H1 (cell line): ENCODE data around the gene CDC45. TPM values are rescaled to one million over a fixed set of nuclear protein-coding genes. Genes with fewer than 3 reads are reported as not detected.

Experiments used
- RBBP5 ChIP-seq: IDR thresholded peaks from 2 replicates; pipeline ENCODE4 v1.7.1; 2012; ENCODE audit warnings: low read depth, mild to moderate bottlenecking, inconsistent platforms, low read length, moderate library complexity, borderline replicate concordance
- polyA plus RNA-seq, 7 experiments: library from polyadenylated mRNA; depleted of rRNA in 3 of 7; stranded (reverse) in 5 of 7; unstranded in 2 of 7; fragments of >200 nt in 5 of 7; fragments of 200-250 nt in 2 of 7; gene quantifications; 1 replicate in 5 of 7; 2 replicates in 1 of 7; 4 replicates in 1 of 7; pipeline versions ENCODE4 v1.2.1 to v1.2.3, GENCODE V29; 2011 to 2013; ENCODE audit warnings: missing spikeins in 2 of 7, mixed read lengths in 2 of 7
- total RNA-seq: library from RNA; stranded (reverse); fragmentation: NEBNext Ultra II Directional; extraction: Animal tissue kit (Norgen Biotek cat#: 25700); gene quantifications from 2 replicates; pipeline ENCODE4 v1.2.1, GENCODE V29; 2021
- TF ChIP-seq, protein P1 (sequence below): IDR thresholded peaks from 2 replicates; pipeline ENCODE4 v1.6.1; 2011; ENCODE audit warnings: low read length, improper control_type of control experiment

Gene CDC45
- total and polyA plus RNA-seq, 2 of the 8 experiments (the other 6 are each of a cell fraction or from before 2014, with no cell fraction given) = 31.9 to 37.7 TPM

DNA sequence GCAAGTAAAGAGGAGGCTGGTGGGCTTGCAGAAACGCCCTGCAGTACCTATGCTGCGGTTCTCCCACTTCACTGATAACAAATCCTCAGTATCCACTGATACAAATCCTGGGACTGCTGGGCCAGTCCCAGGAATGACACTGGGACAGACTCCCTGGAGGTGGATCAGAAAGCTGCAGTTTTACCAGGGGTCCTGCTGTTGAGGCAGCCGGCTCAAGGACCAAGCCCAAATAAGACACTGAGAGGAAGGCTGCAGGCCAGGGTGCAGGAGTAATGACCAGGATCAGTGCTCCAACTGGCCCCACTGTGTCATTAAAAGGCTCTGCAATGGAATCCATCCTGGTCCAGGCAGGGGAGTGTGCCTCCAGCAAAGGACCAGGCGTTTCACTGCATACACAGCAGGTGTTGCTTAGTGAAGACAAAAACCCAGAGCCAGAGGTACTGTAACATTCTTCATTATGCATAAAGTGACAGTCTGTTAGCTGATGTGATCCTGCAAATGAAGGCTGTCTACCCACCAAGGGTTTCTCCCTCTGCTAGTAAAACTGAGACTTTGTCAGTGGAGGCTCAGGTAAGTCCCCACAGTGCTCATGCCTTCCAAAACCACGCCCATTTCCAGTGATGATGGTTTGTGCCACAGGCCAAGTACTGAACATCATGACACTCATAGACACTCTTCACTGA is 30.8 kb upstream of the CDC45 start (continued):
- TF ChIP-seq, protein P1, sequence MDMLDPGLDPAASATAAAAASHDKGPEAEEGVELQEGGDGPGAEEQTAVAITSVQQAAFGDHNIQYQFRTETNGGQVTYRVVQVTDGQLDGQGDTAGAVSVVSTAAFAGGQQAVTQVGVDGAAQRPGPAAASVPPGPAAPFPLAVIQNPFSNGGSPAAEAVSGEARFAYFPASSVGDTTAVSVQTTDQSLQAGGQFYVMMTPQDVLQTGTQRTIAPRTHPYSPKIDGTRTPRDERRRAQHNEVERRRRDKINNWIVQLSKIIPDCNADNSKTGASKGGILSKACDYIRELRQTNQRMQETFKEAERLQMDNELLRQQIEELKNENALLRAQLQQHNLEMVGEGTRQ = no peak
- TF ChIP-seq RBBP5 = no peak
